GM21360 (cell line): ENCODE results near the gene GALNTL6.

Source experiments
- ATAC-seq: cut with Tn5 transposase; IDR thresholded peaks from one replicate; pipeline ENCODE4 v1.9.1; 2021; ENCODE audit warnings: mild to moderate bottlenecking, moderate library complexity; ENCODE audit not compliant: unreplicated experiment

Gene GALNTL6

GRCh38 chr4:172099376-172099775 is 286.2 kb downstream of the GALNTL6 start:
- ATAC-seq, result no peak

GRCh38 chr4:172103456-172103855 is 290.3 kb downstream of the GALNTL6 start:
- ATAC-seq, result no peak

GRCh38 chr4:172104539-172104938 is 291.3 kb downstream of the GALNTL6 start:
- ATAC-seq, result no peak

GRCh38 chr4:172105918-172106317 is 292.7 kb downstream of the GALNTL6 start:
- ATAC-seq, result no peak

- ATAC-seq, result no peak
Observed at GRCh38 chr4:172109466-172109865, 296.3 kb downstream of the GALNTL6 start.

GRCh38 chr4:172124656-172125308 is 311.6 kb downstream of the GALNTL6 start:
- ATAC-seq, result no peak

GRCh38 chr4:172125443-172125842 is 312.2 kb downstream of the GALNTL6 start:
- no peak for ATAC-seq

- ATAC-seq, result no peak
Observed at GRCh38 chr4:172127168-172127567, 314.0 kb downstream of the GALNTL6 start.

- ATAC-seq, result no peak
Observed at GRCh38 chr4:172129593-172129992, 316.4 kb downstream of the GALNTL6 start.

- no peak for ATAC-seq
Observed at GRCh38 chr4:172134521-172134920, 321.3 kb downstream of the GALNTL6 start.

GRCh38 chr4:172141025-172141424 is 327.8 kb downstream of the GALNTL6 start:
- ATAC-seq, result no peak

- ATAC-seq, result no peak
Observed at GRCh38 chr4:172142281-172142741, 329.1 kb downstream of the GALNTL6 start.

GRCh38 chr4:172143605-172144314 is 330.6 kb downstream of the GALNTL6 start:
- no peak for ATAC-seq

- no peak for ATAC-seq
Observed at GRCh38 chr4:172147687-172148086, 334.5 kb downstream of the GALNTL6 start.

GRCh38 chr4:172149329-172149728 is 336.1 kb downstream of the GALNTL6 start:
- no peak for ATAC-seq

GRCh38 chr4:172152284-172152683 is 339.1 kb downstream of the GALNTL6 start:
- ATAC-seq, result no peak

- ATAC-seq, result no peak
Observed at GRCh38 chr4:172153719-172154118, 340.5 kb downstream of the GALNTL6 start.

GRCh38 chr4:172155838-172156345 is 342.7 kb downstream of the GALNTL6 start:
- no peak for ATAC-seq

GRCh38 chr4:172157946-172158345 is 344.7 kb downstream of the GALNTL6 start:
- ATAC-seq, result no peak

GRCh38 chr4:172163215-172163614 is 350.0 kb downstream of the GALNTL6 start:
- ATAC-seq, result no peak

- no peak for ATAC-seq
Observed at GRCh38 chr4:172168888-172169287, 355.7 kb downstream of the GALNTL6 start.

GRCh38 chr4:172169871-172170270 is 356.7 kb downstream of the GALNTL6 start:
- no peak for ATAC-seq
